Measurements from ENCODE around the gene FAM131B.
A peak's percentile ranks its signal among the peaks of the same experiment; 100 is the strongest.

The FAM131B gene

GRCh38 chr7:143356414-143357050 is 6.0 kb downstream of the FAM131B start:
- no peak for DNase-seq

- no peak for DNase-seq
These were observed 6.8 kb downstream of the FAM131B start for GRCh38 chr7:143355450-143356385.

GRCh38 chr7:143354965-143355364 is 7.5 kb downstream of the FAM131B start:
- DNase-seq, result no peak

GRCh38 chr7:143354376-143354775 is 8.1 kb downstream of the FAM131B start:
- DNase-seq, result no peak

- DNase-seq, result no peak
These were observed 9.9 kb downstream of the FAM131B start for GRCh38 chr7:143352531-143353002.

GRCh38 chr7:143351574-143351973 is 10.9 kb downstream of the FAM131B start:
- DNase-seq, result no peak

- no peak for DNase-seq
These were observed 11.5 kb downstream of the FAM131B start for GRCh38 chr7:143351060-143351459.

- DNase-seq, result no peak
These were observed 14.6 kb downstream of the FAM131B start for GRCh38 chr7:143347950-143348349.

- no peak for DNase-seq
These were observed 16.5 kb downstream of the FAM131B start for GRCh38 chr7:143346018-143346417.

- DNase-seq, result peak; percentile 71
These were observed 17.0 kb downstream of the FAM131B start for GRCh38 chr7:143345428-143345900.

- no peak for DNase-seq
These were observed 18.9 kb downstream of the FAM131B start for GRCh38 chr7:143343596-143343995.

GRCh38 chr7:143341842-143342241 is 20.7 kb downstream of the FAM131B start:
- no peak for DNase-seq

- DNase-seq, result no peak
These were observed 25.3 kb downstream of the FAM131B start for GRCh38 chr7:143337216-143337615.

- DNase-seq, result no peak
These were observed 28.3 kb downstream of the FAM131B start for GRCh38 chr7:143334244-143334643.

- no peak for DNase-seq
These were observed 31.2 kb downstream of the FAM131B start for GRCh38 chr7:143331179-143331801.

- no peak for DNase-seq
These were observed 32.9 kb downstream of the FAM131B start for GRCh38 chr7:143329471-143330170.

GRCh38 chr7:143327903-143328302 is 34.6 kb downstream of the FAM131B start:
- DNase-seq, result no peak

GRCh38 chr7:143325240-143325639 is 37.3 kb downstream of the FAM131B start:
- DNase-seq, result no peak

GRCh38 chr7:143323653-143324052 is 38.9 kb downstream of the FAM131B start:
- DNase-seq, result no peak

- no peak for DNase-seq
These were observed 39.5 kb downstream of the FAM131B start for GRCh38 chr7:143322760-143323633.

GRCh38 chr7:143321734-143322133 is 40.8 kb downstream of the FAM131B start:
- no peak for DNase-seq

- DNase-seq, result no peak
These were observed 41.3 kb downstream of the FAM131B start for GRCh38 chr7:143321242-143321641.

All from activated naive CD4-positive, alpha-beta T cell treated with Interleukin-2 at 50 U/mL for 16 hours (primary cell).